HCEC 1CT (cell line): Measurements from ENCODE around the gene CDK16.
A peak's percentile ranks its signal among the peaks of the same experiment; 100 is the strongest.

Experiments
- DNase-seq: peaks from one replicate; pipeline ENCODE4 v3.0.0-alpha.2; 2017

The CDK16 gene

GRCh38 chrX:47218280-47218919 lies at the start of gene CDK16:
Gene CDK16 (plus strand): TSS chrX:47218681. CDS start chrX:47223558, 4,877 bp downstream.
- DNase-seq = peak; percentile 69

- no peak for DNase-seq
Observed at GRCh38 chrX:47169273-47169672, 49.2 kb upstream of the CDK16 start.

- DNase-seq = no peak
Observed at GRCh38 chrX:47169726-47170515, 48.6 kb upstream of the CDK16 start.

- no peak for DNase-seq
Observed at GRCh38 chrX:47170861-47171692, 47.4 kb upstream of the CDK16 start.

- no peak for DNase-seq
Observed at GRCh38 chrX:47171996-47172395, 46.5 kb upstream of the CDK16 start.

- DNase-seq = no peak
Observed at GRCh38 chrX:47172549-47172948, 45.9 kb upstream of the CDK16 start.

GRCh38 chrX:47172971-47173792 lies 45.3 kb upstream of the CDK16 start:
- no peak for DNase-seq

- DNase-seq = no peak
Observed at GRCh38 chrX:47174376-47174775, 44.1 kb upstream of the CDK16 start.

- no peak for DNase-seq
Observed at GRCh38 chrX:47174846-47175587, 43.5 kb upstream of the CDK16 start.

- DNase-seq = no peak
Observed at GRCh38 chrX:47175588-47175980, 42.9 kb upstream of the CDK16 start.

GRCh38 chrX:47176101-47176740 lies 42.3 kb upstream of the CDK16 start:
- no peak for DNase-seq

- no peak for DNase-seq
Observed at GRCh38 chrX:47177079-47177478, 41.4 kb upstream of the CDK16 start.

GRCh38 chrX:47178337-47178736 lies 40.1 kb upstream of the CDK16 start:
- DNase-seq = no peak

GRCh38 chrX:47179221-47179927 lies 39.1 kb upstream of the CDK16 start:
- no peak for DNase-seq

GRCh38 chrX:47179928-47180255 lies 38.6 kb upstream of the CDK16 start:
- no peak for DNase-seq

- DNase-seq = no peak
Observed at GRCh38 chrX:47180346-47180745, 38.1 kb upstream of the CDK16 start.

- no peak for DNase-seq
Observed at GRCh38 chrX:47181301-47181700, 37.2 kb upstream of the CDK16 start.

GRCh38 chrX:47182106-47182700 lies 36.3 kb upstream of the CDK16 start:
- no peak for DNase-seq

- no peak for DNase-seq
Observed at GRCh38 chrX:47184486-47184885, 34.0 kb upstream of the CDK16 start.

GRCh38 chrX:47185241-47185640 lies 33.2 kb upstream of the CDK16 start:
- DNase-seq = no peak
